Measurements from ENCODE around the gene ITPR1.

DNA sequence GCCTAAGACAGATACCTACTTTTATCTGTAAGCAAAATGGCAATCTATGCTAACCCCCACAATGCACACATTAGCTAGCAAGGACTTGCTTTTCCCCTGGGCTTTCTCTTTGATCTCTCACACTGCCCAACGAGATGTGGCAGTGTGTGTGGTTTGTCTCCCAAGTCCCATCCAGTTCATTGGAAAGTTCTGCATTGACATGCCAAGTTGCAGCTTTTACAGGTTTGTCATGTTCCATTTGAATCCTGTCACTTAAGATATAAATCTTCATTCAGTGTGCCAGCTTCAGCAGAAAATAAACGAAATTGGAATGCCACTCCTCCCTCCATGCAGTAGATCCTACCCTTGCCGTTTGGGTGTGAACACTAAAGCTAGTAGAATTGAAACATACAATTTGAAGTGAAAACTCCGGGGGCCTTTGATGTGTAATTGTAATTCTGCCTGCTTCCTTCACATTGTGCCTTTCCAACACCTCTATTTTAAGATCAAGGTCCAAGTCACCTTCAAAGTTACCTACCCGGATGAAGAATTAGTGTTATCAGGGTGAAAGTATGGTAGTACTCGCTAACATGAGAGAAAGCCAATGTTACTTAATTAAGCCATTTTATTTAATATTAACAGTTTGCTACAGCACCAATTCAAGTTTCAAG lies 355.2 kb downstream of the ITPR1 start:
- TF ChIP-seq POLR2AphosphoS5 (IDR thresholded peaks at IDR 0.05) (no peak), POLR2A (IDR thresholded peaks at IDR 0.05) (no peak), EP300 (IDR thresholded peaks at IDR 0.05) (no peak)
- TF ChIP-seq, protein P1, sequence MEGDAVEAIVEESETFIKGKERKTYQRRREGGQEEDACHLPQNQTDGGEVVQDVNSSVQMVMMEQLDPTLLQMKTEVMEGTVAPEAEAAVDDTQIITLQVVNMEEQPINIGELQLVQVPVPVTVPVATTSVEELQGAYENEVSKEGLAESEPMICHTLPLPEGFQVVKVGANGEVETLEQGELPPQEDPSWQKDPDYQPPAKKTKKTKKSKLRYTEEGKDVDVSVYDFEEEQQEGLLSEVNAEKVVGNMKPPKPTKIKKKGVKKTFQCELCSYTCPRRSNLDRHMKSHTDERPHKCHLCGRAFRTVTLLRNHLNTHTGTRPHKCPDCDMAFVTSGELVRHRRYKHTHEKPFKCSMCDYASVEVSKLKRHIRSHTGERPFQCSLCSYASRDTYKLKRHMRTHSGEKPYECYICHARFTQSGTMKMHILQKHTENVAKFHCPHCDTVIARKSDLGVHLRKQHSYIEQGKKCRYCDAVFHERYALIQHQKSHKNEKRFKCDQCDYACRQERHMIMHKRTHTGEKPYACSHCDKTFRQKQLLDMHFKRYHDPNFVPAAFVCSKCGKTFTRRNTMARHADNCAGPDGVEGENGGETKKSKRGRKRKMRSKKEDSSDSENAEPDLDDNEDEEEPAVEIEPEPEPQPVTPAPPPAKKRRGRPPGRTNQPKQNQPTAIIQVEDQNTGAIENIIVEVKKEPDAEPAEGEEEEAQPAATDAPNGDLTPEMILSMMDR (IDR thresholded peaks at IDR 0.05) = no peak

All from gastroesophageal sphincter (tissue), 3 donors.